HCT116 (cell line): ENCODE results near the gene CAST.

ENCODE experiments used
- CEBPB ChIP-seq: IDR thresholded peaks from 2 replicates; pipeline ENCODE4 v1.6.1; 2012; ENCODE audit warnings: low read depth
- POLR2AphosphoS5 ChIP-seq: IDR thresholded peaks from 2 replicates; pipeline ENCODE4 v1.6.1; 2011; ENCODE audit warnings: mild to moderate bottlenecking, low read depth, low read length, moderate library complexity

DNA sequence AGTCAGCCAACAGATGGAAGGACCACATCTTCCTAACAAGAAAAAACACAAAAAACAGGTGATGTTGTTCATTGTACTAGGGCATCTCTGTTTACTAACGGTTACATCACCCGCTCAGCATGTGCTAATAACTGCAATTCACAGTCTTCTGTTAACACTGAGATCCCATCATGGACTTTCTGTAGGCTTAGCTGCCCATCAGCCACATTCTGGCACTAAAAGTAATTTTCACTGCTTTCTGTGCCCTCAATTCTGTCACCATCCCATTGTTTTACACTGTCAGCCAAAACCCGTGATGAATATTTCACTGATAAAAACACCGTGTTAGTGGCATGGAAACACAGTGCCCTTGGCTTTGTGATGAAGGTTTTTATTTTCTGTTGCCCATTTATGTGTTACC lies 64.6 kb downstream of the CAST start:
- TF ChIP-seq CEBPB = no peak
- no peak for TF ChIP-seq POLR2AphosphoS5
